SK-N-SH treated with all-trans-retinoic acid at 6 μM for 48 hours (cell line): Measurements from ENCODE around the gene GDF9.

Source experiments
- ARNTL ChIP-seq: fragments of 450-650 bp; formaldehyde crosslinking; IDR thresholded peaks from 2 replicates; pipeline ENCODE4 v1.5.0; 2020; ENCODE audit warnings: low read depth, mild to moderate bottlenecking, moderate library complexity, borderline replicate concordance
- CSDC2 ChIP-seq: fragments of 250-450 bp; sonication (Bioruptor Pico); IDR thresholded peaks from 2 replicates; pipeline ENCODE4 v1.5.0; 2020; ENCODE audit warnings: mild to moderate bottlenecking, moderate library complexity
- ESRRG ChIP-seq: fragments of 250-450 bp; sonication (Bioruptor Pico); IDR thresholded peaks from 2 replicates; pipeline ENCODE4 v1.6.1; 2021; ENCODE audit warnings: mild to moderate bottlenecking
- GLIS3 ChIP-seq: fragments of 250-450 bp; sonication (Bioruptor Pico); IDR thresholded peaks from 2 replicates; pipeline ENCODE4 v1.5.0; 2020; ENCODE audit warnings: mild to moderate bottlenecking, moderate library complexity
- ISL1 ChIP-seq: fragments of 250-450 bp; sonication (Bioruptor Pico); IDR thresholded peaks from 2 replicates; pipeline ENCODE4 v2.1.2; 2022; ENCODE audit warnings: mild to moderate bottlenecking, moderate library complexity
- PATZ1 ChIP-seq: fragments of 250-450 bp; sonication (Bioruptor Pico); IDR thresholded peaks from 2 replicates; pipeline ENCODE4 v1.8.0; 2020; ENCODE audit warnings: mild to moderate bottlenecking, moderate library complexity, borderline replicate concordance
- POU6F1 ChIP-seq: fragments of 250-450 bp; sonication (Bioruptor Pico); IDR thresholded peaks from 2 replicates; pipeline ENCODE4 v1.8.0; 2021; ENCODE audit warnings: low read depth, mild to moderate bottlenecking, moderate library complexity, borderline replicate concordance
- PPARA ChIP-seq: fragments of 250-450 bp; sonication (Bioruptor Pico); IDR thresholded peaks from 2 replicates; pipeline ENCODE4 v1.5.0; 2020; ENCODE audit warnings: mild to moderate bottlenecking, borderline replicate concordance
- RARB ChIP-seq: fragments of 250-450 bp; sonication (Bioruptor Pico); IDR thresholded peaks from 2 replicates; pipeline ENCODE4 v1.8.0; 2021; ENCODE audit warnings: mild to moderate bottlenecking, moderate library complexity
- SNAI2 ChIP-seq: fragments of 250-450 bp; sonication (Bioruptor Pico); IDR thresholded peaks from 2 replicates; pipeline ENCODE4 v1.5.0; 2020; ENCODE audit warnings: mild to moderate bottlenecking, moderate library complexity
- ZFP3 ChIP-seq: fragments of 250-450 bp; sonication (Bioruptor Pico); IDR thresholded peaks from 2 replicates; pipeline ENCODE4 v1.5.0; 2020; ENCODE audit warnings: mild to moderate bottlenecking, moderate library complexity
- TF ChIP-seq, protein P1 (sequence below): fragments of 250-450 bp; sonication (Bioruptor Pico); IDR thresholded peaks from 2 replicates; pipeline ENCODE4 v1.5.1; 2020; ENCODE audit warnings: low read depth, mild to moderate bottlenecking, moderate library complexity

DNA sequence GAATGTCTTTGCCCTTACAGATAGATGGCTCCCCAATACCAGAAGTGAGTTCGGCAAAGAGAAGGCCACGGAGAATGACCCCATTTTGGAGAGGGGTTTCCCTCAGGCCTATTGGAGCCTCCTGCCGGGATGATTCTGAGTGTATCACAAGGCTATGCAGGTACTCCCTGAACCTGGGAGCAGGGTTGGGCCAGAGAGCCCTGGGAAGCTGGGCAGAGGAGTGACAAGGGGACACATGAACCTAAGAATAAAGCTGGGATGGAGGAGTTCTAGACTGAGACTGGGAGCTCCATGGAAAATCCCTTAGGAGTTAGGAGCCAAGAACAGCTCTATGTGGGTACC is 7.6 kb upstream of the GDF9 start:
- TF ChIP-seq ISL1 (CRISPR knock-in tag) (no peak), PPARA (CRISPR knock-in tag) (no peak), ARNTL (CRISPR knock-in tag) (no peak), CSDC2 (CRISPR knock-in tag) (no peak), RARB (CRISPR knock-in tag) (no peak), POU6F1 (CRISPR knock-in tag) (no peak), PATZ1 (CRISPR knock-in tag) (no peak), GLIS3 (CRISPR knock-in tag) (no peak), ESRRG (no peak), ZFP3 (CRISPR knock-in tag) (no peak), SNAI2 (CRISPR knock-in tag) (no peak)
- TF ChIP-seq, protein P1, sequence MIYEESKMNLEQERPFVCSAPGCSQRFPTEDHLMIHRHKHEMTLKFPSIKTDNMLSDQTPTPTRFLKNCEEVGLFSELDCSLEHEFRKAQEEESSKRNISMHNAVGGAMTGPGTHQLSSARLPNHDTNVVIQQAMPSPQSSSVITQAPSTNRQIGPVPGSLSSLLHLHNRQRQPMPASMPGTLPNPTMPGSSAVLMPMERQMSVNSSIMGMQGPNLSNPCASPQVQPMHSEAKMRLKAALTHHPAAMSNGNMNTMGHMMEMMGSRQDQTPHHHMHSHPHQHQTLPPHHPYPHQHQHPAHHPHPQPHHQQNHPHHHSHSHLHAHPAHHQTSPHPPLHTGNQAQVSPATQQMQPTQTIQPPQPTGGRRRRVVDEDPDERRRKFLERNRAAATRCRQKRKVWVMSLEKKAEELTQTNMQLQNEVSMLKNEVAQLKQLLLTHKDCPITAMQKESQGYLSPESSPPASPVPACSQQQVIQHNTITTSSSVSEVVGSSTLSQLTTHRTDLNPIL (CRISPR knock-in tag), result no peak
